ENCODE data around the gene AURKAIP1.

- TF ChIP-seq CTCF (IDR thresholded peaks at IDR 0.05; ENCODE audit: low read depth, low read length) (no peak), EZH2phosphoT487 (IDR thresholded peaks at IDR 0.05; ENCODE audit: low read depth) (no peak)
Measured at GRCh38 chr1:1385931-1386330, 10.9 kb upstream of the AURKAIP1 start.

All from OCI-LY3 (cell line).